Esophagus squamous epithelium (tissue), 5 donors: ENCODE measurements around the gene NPAS2. TPM values are rescaled to one million over a fixed set of nuclear protein-coding genes. Genes with fewer than 3 reads are reported as not detected.

ENCODE experiments used
- DNase-seq: peaks from one replicate; lab custom pipeline; 2025; lab: John Stamatoyannopoulos, UW
- H3K27ac ChIP-seq, 4 donors: fragments of 200-600 bp; sonication (generic); one replicate each; pipeline ENCODE4 v1.5.1; 2016 to 2019; ENCODE audit warnings: mild to moderate bottlenecking in 1 of 4
- H3K27me3 ChIP-seq, 4 donors: fragments of 200-600 bp; sonication (generic); 1 replicate in 3 of 4; 2 replicates in 1 of 4; pipeline versions ENCODE4 v1.5.1 to v1.6.0; 2017 to 2021; ENCODE audit warnings: antibody characterized with exemption in 1 of 4
- H3K36me3 ChIP-seq, 3 donors: fragments of 200-600 bp; sonication (generic); one replicate each; pipeline ENCODE4 v1.5.1; 2016 to 2019
- H3K4me1 ChIP-seq, 3 donors: fragments of 200-600 bp; sonication (generic); one replicate each; pipeline ENCODE4 v1.5.1; 2017 to 2019
- H3K4me3 ChIP-seq, 4 donors: fragments of 200-600 bp; sonication (generic); 1 replicate in 3 of 4; 2 replicates in 1 of 4; pipeline ENCODE4 v1.5.1; 2016 to 2019; ENCODE audit warnings: mild to moderate bottlenecking in 2 of 4, moderate library complexity in 1 of 4
- H3K9me3 ChIP-seq, 3 donors: fragments of 200-600 bp; sonication (generic); one replicate each; pipeline ENCODE4 v1.5.1; 2016 to 2019
- CTCF ChIP-seq, 6 experiments: fragments of 450-650 bp in 4 of 6; fragments of 200-600 bp in 2 of 6; sonication (generic) in 2 of 6; IDR thresholded peaks; one replicate each; pipeline ENCODE4 v1.5.1; 2016 to 2019; ENCODE audit warnings: antibody characterized with exemption in 6 of 6, mild to moderate bottlenecking in 4 of 6, moderate library complexity in 4 of 6
- POLR2A ChIP-seq, 4 donors: fragments of 450-650 bp; IDR thresholded peaks; one replicate each; pipeline ENCODE4 v1.6.1; 2017; ENCODE audit warnings: antibody characterized with exemption in 4 of 4, mild to moderate bottlenecking in 4 of 4, moderate library complexity in 3 of 4
- WGBS, 2 donors: methylation state at CpG; one replicate each; pipeline ENCODE4 v1.1.5; 2018; 5-methylcytosine and 5-hydroxymethylcytosine counted together
- intact Hi-C: fragments of 100-400 bp; cut with DNase I; formaldehyde crosslinking; loops from one replicate; pipeline ENCODE4 v1.15.0; 2022
- total RNA-seq, 4 donors: library from RNA; depleted of rRNA; stranded (reverse); fragments of >200 nt; gene quantifications; one replicate each; pipeline ENCODE4 v1.1.0, GENCODE V29; 2016
- donor health status: DM: yes; HTN: yes; CAD: no.

NPAS2 gene
- total RNA-seq, 4 donors from 2014 or later: 29.1 to 64.2 (median 39.1) TPM

DNA sequence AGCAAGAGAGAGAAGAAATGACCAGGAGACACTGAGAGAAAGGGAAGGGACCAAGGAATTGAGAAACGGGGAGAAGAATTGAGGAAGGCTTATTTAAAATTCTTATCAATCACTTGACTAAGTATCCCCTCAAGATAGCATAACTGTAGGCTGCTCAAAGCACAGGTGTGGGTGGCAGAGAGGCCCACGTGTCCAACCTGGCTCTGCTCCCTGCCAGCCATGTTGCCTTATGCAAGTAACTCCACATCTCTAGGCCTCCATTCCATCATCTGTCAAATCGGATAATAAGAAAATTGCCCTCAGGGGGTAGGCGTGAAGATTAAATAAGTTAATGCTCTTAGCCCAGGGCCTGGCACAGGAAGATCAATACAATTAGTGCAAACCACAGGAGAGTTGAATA, 7.4 kb upstream of the NPAS2 start:
- no peak for DNase-seq
- no peaks in the 10 kb centered on the region for H3K36me3 ChIP-seq
- no peaks in the 10 kb centered on the region for H3K9me3 ChIP-seq
- WGBS, 2 donors: 55 to 56% methylated on average over 4 of the region's 4 CpGs
- intact Hi-C loops: no loop called here
- TF ChIP-seq CTCF (IDR thresholded peaks at IDR 0.05) (no peak), POLR2A (IDR thresholded peaks at IDR 0.05) (no peak)
- H3K4me3 ChIP-seq: no peak overlapping the region
- no peak overlapping the region for H3K27ac ChIP-seq
- no peaks in the 10 kb centered on the region for H3K27me3 ChIP-seq
- H3K4me1 ChIP-seq: peaks cover 0 to 24% (median 4%) of the 10 kb centered on the region in 3 donors

DNA sequence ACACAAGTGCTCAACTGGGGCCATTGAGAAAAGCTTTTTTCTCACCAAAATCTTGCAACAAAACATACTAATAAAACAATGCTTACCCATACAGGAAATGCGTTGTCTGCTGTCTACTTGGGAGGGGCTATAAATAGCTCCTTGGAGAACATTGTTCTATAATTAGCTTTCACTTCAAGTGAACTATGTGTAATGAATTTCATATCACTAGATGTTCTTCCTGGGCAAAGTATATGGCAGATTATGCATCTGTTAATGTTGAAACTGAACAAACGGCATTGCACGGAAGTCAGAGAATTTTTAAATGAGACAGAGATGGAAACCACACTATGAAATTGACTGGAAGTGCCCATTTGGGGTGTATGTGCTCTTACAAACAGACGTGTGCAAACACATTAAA, 6.4 kb upstream of the NPAS2 start:
- Histone ChIP-seq H3K36me3 (no peaks in the 10 kb centered on the region), H3K4me1 (peaks cover 0 to 33% (median 6%) of the 10 kb centered on the region in 3 donors), H3K9me3 (no peaks in the 10 kb centered on the region), H3K27me3 (peaks cover 0 to 3% (median 0%) of the 10 kb centered on the region in 4 donors), H3K4me3 (no peak overlapping the region), H3K27ac (no peak overlapping the region)
- WGBS, 2 donors: 65 to 67% methylated on average over 4 of the region's 4 CpGs
- intact Hi-C loops: no loop called here
- DNase-seq: no peak
- TF ChIP-seq CTCF (IDR thresholded peaks at IDR 0.05) (no peak), POLR2A (IDR thresholded peaks at IDR 0.05) (no peak)

- WGBS, 2 donors: 80 to 95% methylated on average over 2 to 3 of the region's 3 CpGs
- no peaks in the 10 kb centered on the region for H3K36me3 ChIP-seq
- no peak for TF ChIP-seq CTCF (IDR thresholded peaks at IDR 0.05)
- no peak for TF ChIP-seq POLR2A (IDR thresholded peaks at IDR 0.05)
- no peaks in the 10 kb centered on the region for H3K9me3 ChIP-seq
- no peak overlapping the region for H3K27ac ChIP-seq
- intact Hi-C loops: no loop called here
- H3K27me3 ChIP-seq: peaks cover 0 to 8% (median 0%) of the 10 kb centered on the region in 4 donors
- peaks cover 0 to 38% (median 6%) of the 10 kb centered on the region in 3 donors for H3K4me1 ChIP-seq
- no peak for DNase-seq
- H3K4me3 ChIP-seq: no peak overlapping the region
Observed at GRCh38 chr2:100814043-100814442, 5.9 kb upstream of the NPAS2 start.

GRCh38 chr2:100814453-100814852, 5.5 kb upstream of the NPAS2 start:
- no peak for DNase-seq
- H3K27ac ChIP-seq: no peak overlapping the region
- peaks cover 0 to 43% (median 6%) of the 10 kb centered on the region in 3 donors for H3K4me1 ChIP-seq
- 79 to 89% methylated on average over 3 of the region's 3 CpGs for WGBS, 2 donors
- TF ChIP-seq CTCF (IDR thresholded peaks at IDR 0.05): no peak
- TF ChIP-seq POLR2A (IDR thresholded peaks at IDR 0.05): no peak
- no peaks in the 10 kb centered on the region for H3K36me3 ChIP-seq
- H3K27me3 ChIP-seq: peaks cover 0 to 12% (median 0%) of the 10 kb centered on the region in 4 donors
- H3K4me3 ChIP-seq: no peak overlapping the region
- intact Hi-C loops: no loop called here
- no peaks in the 10 kb centered on the region for H3K9me3 ChIP-seq

GRCh38 chr2:100817388-100817985, 2.5 kb upstream of the NPAS2 start:
- TF ChIP-seq CTCF (IDR thresholded peaks at IDR 0.05) (no peak), POLR2A (IDR thresholded peaks at IDR 0.05) (no peak)
- peak overlapping the region; percentile 94 to 98 (median 96) for H3K27ac ChIP-seq
- WGBS, 2 donors: 47 to 76% methylated on average over 7 of the region's 7 CpGs
- H3K36me3 ChIP-seq: no peaks in the 10 kb centered on the region
- peak overlapping the region in 1 of 4 donors; percentile 81 for H3K4me3 ChIP-seq
- intact Hi-C loops: no loop called here
- peaks cover 0 to 69% (median 16%) of the 10 kb centered on the region in 3 donors for H3K4me1 ChIP-seq
- no peaks in the 10 kb centered on the region for H3K9me3 ChIP-seq
- peaks cover 0 to 25% (median 0%) of the 10 kb centered on the region in 4 donors for H3K27me3 ChIP-seq
- no peak for DNase-seq
